Breast epithelium (tissue), 3 donors: ENCODE results near the gene ZNRD2.

ENCODE experiments used
- POLR2AphosphoS5 ChIP-seq, 3 donors: sonication (generic); formaldehyde crosslinking; IDR thresholded peaks; one replicate each; pipeline ENCODE4 v1.6.1; 2017; ENCODE audit warnings: antibody characterized with exemption in 3 of 3
- TF ChIP-seq, protein P1 (sequence below), 3 donors: fragments of 450-650 bp; IDR thresholded peaks; one replicate each; pipeline ENCODE4 v1.5.1; 2016 to 2017; ENCODE audit warnings: antibody characterized with exemption in 3 of 3, mild to moderate bottlenecking in 3 of 3, moderate library complexity in 3 of 3

DNA sequence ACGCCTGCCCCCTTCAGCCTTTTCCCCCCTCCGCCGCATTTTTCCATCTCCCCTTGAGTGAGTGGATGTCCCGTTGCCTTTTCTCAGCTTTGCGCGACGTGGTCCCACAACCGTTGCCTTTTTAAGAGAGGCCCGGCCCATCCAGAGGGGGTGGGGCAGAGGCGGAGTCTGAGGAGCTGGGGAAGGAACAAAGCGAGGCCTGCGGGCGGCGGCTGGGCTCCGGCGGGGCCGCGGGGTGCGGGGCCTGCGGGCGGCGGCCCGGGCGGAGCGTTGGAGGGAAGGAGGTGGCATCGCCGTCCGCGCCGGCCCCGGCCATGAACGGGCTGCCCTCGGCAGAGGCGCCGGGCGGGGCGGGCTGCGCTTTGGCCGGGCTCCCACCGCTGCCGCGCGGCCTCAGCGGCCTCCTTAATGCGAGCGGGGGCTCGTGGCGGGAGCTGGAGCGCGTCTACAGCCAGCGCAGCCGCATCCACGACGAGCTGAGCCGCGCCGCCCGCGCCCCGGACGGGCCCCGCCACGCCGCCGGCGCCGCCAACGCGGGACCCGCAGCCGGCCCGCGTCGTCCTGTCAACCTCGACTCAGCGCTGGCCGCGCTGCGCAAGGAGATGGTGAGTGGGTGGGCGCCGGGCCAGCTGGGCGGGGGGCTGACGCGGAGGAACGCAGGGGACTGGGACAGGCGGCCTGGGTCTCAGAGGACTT, 2.2 kb downstream of the ZNRD2 start, which contains the start of gene FAM89B:
- TF ChIP-seq, protein P1, sequence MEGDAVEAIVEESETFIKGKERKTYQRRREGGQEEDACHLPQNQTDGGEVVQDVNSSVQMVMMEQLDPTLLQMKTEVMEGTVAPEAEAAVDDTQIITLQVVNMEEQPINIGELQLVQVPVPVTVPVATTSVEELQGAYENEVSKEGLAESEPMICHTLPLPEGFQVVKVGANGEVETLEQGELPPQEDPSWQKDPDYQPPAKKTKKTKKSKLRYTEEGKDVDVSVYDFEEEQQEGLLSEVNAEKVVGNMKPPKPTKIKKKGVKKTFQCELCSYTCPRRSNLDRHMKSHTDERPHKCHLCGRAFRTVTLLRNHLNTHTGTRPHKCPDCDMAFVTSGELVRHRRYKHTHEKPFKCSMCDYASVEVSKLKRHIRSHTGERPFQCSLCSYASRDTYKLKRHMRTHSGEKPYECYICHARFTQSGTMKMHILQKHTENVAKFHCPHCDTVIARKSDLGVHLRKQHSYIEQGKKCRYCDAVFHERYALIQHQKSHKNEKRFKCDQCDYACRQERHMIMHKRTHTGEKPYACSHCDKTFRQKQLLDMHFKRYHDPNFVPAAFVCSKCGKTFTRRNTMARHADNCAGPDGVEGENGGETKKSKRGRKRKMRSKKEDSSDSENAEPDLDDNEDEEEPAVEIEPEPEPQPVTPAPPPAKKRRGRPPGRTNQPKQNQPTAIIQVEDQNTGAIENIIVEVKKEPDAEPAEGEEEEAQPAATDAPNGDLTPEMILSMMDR (IDR thresholded peaks at IDR 0.05): no peak
- peak in 1 of 3 donors; percentile 23 for TF ChIP-seq POLR2AphosphoS5 (IDR thresholded peaks at IDR 0.05)
